GM12872 (cell line): ENCODE data around the gene CLN6.

Source experiments
- CTCF ChIP-seq: IDR thresholded peaks from 3 replicates; pipeline ENCODE4 v1.5.1; 2011; ENCODE audit warnings: low read depth, mild to moderate bottlenecking, low read length, moderate library complexity; ENCODE audit not compliant: insufficient read depth

CLN6 gene

GRCh38 chr15:68205558-68205944 lies 24.0 kb downstream of the CLN6 start:
- no peak for TF ChIP-seq CTCF

DNA sequence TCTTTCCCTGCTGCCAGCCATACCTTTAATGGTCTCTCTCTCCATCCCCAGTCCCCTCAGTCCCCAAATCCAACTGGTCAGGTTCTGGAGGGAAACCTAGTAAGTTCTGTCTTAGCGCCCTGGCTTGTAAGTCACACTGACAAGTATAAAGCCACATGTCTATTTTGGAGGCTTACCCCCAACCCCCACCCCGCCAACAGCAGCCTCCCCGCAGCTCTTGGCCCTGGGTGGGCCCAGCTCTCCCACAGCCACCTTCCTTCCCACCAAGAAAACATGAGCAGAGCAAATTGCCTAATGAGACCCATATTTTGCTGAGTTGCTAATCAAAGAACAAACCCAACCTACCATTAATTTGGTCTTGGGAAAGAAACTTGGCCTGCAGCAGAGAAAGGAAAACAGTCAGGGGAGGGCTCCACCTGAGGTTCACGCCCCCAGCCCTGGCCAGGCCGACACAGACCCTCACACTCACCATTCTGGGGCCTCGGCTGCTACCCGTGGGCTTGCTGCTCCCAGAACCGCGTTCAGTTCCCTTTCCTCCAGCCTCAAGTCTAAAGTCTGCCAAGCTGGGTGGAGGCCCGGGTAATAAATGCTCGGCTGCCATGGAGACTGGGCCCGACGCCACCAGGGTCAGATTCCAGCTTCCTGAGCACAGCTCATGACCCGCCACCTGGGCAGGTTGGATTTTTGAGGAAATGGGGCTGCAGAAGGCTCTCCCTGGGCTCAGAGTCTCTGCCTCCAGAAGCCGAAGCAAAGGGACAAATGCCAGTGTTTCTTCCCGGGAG lies 24.6 kb downstream of the CLN6 start, which contains the start of gene CALML4:
TSS of gene CALML4 (minus strand) at position 557 of the 782 bp plus-strand sequence. CDS start at position 472, 85 bp downstream.
- no peak for TF ChIP-seq CTCF

- TF ChIP-seq CTCF = no peak
Observed at GRCh38 chr15:68204361-68204760, 25.2 kb downstream of the CLN6 start.

DNA sequence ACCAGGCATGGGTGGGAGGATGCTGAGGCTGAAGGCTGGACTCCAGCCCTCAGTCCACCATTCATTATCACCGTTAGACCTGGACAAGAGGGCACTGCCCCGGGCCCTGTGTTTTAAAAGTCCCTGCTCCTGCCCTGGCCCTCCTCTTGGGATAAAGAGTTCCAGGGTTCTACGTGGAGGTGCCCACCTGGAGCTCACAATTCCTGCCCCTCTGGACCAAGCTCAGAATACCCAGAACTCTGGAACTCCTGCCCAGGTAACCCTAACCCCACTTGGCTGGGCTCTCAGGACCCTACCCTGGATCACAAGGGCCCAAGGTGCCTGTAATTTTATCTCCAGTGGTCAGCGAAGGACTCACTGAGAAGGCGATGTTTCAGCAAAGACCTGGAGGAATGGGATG lies 25.6 kb downstream of the CLN6 start:
- no peak for TF ChIP-seq CTCF

GRCh38 chr15:68203486-68203885 lies 26.0 kb downstream of the CLN6 start:
- TF ChIP-seq CTCF = no peak

GRCh38 chr15:68201879-68202261 lies 27.7 kb downstream of the CLN6 start:
- TF ChIP-seq CTCF = no peak

DNA sequence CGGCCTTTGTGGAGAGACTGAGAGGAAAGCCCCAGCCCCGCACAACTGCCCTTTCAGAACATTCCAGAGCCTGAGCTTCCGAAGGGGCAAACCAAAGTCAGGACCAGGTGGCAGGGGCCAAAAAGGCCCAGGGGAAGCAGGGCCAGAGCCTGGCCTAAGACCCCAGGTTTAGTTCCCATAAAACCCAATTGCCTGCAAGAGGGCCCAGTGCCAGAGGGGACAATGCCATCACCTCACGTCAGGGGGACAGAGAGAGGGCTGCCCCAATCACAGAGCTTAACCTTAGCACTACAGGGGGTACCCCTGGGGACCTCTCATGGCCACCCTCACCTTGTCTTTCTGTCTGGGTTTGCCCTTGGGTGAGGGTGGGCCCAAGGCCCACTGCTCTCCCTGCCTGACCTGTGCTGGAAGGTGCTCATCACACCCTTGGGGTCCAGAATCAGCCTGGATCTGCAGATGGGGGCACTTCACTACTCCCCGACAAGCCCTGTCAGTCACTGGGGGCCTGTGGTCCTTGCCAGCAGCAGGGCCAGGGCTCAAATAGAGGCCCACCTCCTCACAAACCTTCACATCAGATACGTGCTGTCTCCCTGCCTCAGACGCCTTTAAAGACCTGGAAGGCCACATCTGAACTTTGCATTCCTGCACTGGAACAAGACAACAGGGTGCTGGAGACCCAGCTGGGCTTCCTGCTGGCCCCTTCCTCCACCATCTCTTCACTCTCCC lies 28.2 kb downstream of the CLN6 start:
- no peak for TF ChIP-seq CTCF
